GM18505 (cell line): ENCODE measurements around the gene ZNF618.

Experiments
- ATAC-seq: cut with Tn5 transposase; IDR thresholded peaks from one replicate; pipeline ENCODE4 v1.9.1; 2021; ENCODE audit not compliant: unreplicated experiment
- POLR2A ChIP-seq: IDR thresholded peaks from 4 replicates; pipeline ENCODE4 v1.6.1; 2011; ENCODE audit warnings: borderline replicate concordance; ENCODE audit not compliant: insufficient read depth, insufficient read length; ENCODE audit errors: extremely low read depth

Gene ZNF618

GRCh38 chr9:113973226-113973625, 97.1 kb downstream of the ZNF618 start:
- ATAC-seq: no peak
- no peak for TF ChIP-seq POLR2A

GRCh38 chr9:113973963-113974413, 97.9 kb downstream of the ZNF618 start:
- ATAC-seq: no peak
- no peak for TF ChIP-seq POLR2A

DNA sequence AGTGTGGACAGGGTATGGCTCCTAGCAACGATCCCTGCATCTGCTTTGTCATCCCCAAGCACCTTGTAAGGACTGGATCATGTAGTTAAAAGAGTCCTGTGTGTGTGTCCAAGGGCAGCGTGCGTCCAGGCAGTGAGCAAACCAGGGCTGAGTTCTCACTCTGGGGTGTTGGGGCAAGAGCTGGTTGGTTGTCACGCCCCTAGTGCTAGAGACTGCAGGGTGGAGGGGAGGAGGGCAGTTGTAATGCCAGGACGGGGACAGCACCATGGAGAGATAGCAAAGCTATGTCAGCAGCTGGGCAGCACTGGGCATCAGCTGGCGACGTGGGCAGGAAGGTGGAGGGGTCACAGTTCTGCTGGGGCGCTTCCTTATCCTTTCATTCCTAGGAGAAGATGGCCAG, 100.8 kb downstream of the ZNF618 start:
- no peak for ATAC-seq
- TF ChIP-seq POLR2A: no peak

DNA sequence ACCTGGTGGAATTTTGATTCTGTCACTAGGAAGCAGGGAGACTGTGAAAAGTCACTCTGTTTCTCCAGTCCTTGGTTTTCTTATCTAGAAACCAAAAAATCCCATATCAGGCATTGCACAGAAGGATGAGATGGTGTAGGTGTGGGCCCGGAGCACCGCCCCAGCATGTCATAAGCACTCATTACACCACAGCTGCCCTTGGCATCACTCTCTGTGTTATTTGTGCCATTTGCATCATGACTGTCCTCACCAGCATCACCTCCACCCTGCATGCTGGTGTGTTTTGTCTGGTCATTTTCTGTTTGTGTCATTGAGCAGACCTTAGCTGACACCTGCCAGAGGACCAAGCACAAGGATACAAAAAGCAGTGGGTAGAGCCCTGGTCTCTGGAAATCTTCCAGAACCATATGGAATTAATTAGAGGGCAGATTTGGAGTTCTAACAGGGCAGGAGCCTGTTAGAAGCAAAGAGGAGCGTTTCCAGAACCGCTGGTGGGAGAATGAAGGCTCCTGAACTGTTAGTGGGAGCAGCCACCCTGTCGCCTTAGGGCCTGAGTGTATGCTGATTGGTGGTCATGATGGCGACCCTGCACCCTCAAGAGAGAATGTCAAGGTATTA, 102.7 kb downstream of the ZNF618 start:
- no peak for TF ChIP-seq POLR2A
- no peak for ATAC-seq

- ATAC-seq: no peak
- no peak for TF ChIP-seq POLR2A
Measured at GRCh38 chr9:113979343-113980127, 103.4 kb downstream of the ZNF618 start.

DNA sequence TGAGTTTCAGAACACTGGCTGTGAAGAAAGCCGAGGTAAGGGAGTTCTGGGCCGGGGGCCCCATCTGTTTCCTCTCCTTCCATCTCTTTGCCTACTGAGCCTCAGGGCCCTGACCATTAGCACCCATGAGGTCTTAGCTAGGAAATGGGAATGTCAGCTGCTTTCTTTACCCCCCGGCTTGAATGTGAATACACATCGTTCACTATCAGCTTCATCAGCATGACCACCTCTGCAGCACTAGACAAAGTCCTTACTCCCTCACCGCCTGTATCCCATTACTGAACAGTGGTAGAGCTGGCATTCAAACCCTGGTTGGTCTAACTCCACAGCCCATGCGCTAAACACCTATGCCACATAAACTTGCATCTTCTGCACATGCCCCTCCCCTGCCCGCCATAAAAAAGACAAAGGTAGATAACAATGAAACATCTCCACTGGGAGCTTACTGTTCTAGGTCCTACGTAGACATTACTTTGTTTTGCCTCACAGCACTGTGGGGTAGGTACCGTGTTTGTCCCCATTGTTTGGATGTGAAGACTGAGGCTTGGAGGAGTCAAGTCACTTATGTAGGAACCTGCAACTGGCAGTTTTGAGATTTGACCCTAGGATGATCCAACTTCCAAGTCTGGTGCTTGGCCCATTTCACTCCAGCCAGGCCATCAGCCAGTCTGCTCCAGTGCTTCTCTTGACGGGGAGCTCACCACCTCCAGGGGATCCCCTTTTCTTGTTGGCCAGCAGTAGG, 108.7 kb downstream of the ZNF618 start:
- ATAC-seq: no peak

DNA sequence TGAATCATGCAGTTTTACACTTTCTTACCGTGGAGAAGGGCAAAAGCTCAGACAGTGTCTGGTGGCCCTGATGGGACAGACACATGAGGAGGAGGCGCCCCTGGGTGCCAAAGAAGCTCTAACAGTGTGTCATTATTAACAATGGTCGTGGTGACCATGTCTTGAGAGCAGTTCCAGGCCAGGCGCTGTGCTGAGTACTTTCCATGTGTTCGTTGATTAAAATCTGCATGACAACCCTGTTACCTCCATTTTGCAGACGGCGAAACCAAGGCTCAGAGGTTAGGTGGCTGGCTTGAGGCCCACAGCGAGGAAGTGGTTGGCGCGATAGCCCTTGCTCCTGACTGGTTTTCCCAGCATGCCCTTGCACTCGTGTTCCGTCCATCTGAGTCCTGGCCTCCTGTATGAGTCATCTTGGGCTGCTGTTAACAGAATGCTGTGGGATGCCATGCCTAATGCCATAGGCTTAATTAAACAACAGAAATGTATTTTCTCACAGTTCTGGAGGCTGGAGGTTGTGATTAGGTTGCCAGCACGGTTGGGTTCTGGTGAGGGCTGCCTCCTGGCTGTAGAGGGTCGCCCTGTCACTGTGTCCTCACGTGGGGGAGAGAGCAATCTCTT, 110.0 kb downstream of the ZNF618 start:
- ATAC-seq: no peak
- no peak for TF ChIP-seq POLR2A

More for the DNA sequence above, 108.7 kb downstream of the ZNF618 start:
- no peak for TF ChIP-seq POLR2A

DNA sequence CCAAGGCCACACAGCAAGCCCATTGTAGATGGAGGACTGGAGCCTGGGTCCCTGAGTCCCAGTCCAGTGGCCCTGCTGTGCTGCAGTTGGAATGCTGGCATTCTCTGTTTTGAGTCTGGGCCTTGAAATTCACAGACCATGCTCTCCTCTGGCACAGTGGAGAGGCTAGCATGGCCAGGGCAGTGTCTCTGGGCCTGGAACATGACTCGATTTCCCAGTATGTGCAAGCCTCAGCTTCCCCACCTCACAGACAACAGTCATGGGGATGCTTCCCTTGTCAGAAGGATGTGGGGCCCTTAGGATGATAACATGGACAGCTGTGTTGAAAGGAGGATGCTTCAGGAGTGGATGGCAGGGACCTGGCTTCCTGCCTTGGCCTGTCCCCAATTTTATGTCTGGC, 110.8 kb downstream of the ZNF618 start:
- no peak for ATAC-seq

GRCh38 chr9:113987526-113987925, 111.4 kb downstream of the ZNF618 start:
- ATAC-seq: no peak
- TF ChIP-seq POLR2A: no peak

More for the DNA sequence above, 110.8 kb downstream of the ZNF618 start:
- TF ChIP-seq POLR2A: no peak

- ATAC-seq: no peak
- no peak for TF ChIP-seq POLR2A
Measured at GRCh38 chr9:113988385-113989016, 112.4 kb downstream of the ZNF618 start.

DNA sequence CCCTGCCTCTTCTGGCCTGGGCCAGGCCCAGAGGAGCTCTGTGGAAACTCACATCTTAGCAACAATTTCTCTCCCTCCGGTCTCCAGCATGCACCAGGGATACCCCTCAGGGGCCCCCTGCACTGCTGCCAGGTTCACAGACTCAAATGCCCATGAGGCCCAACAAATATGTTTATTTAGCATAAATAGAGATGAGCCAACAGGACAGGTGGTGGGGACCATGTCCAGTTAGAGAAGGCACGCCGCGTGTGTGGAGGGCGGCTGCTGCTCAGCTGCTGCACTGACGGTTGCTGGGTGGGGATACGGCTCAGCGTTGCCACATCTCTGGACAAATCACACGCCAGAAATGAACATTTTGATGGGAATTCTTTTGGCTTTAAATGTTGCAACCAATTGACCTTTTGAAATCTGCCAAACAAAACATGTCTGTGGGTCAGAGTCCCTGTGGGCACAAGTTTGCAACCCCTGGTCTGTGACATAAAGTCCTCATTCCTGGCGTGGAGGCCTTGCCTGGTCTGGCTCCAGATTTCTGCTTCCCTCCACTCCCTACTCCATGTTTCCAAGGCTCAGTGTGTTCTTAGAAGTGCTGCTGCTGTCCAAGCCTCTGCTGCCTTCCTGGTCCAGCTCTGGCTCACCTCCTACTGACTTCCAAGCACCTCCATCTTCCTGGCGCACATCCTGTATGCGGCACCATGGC, 113.1 kb downstream of the ZNF618 start:
- no peak for TF ChIP-seq POLR2A
- no peak for ATAC-seq

DNA sequence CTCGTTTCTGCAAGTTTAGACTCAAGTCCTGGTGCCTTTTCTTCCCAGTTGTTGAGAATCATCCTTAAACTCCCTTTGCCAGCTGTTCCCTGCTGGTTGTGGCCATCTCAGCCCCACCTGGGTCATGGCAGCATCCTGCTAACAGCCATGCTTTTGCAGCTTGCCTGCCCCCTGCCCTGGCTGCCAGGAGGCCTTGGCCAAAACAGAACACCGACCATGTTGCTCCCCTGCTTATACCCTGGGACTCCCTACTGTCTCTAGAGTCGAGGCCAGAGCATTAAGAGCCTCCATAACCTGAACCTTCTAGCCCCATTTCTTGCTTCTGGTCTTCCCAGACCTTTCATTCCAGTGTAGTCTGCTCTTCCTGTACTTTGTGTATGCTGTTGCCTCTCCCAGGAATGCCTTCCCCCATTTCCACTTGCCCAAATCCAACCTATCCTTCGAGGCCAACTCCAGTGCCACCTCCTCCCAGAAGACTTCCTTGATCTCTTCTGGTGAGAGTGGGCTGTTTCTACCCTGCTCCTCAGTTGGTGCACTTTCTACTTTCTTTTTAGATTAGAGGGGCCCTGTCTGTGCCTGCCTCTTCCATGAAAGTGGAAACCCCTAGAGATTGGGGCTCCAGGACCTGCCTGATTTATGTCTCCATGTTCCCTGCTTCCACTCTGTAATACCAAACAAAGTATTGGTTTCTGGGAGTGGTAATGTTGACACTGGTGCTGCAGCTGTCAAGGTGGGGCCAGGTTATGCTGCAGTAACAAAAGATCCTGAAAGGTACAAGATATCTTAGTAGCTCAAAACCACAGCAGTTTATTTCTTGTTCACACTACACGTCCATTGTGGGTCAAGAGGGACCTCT, 113.8 kb downstream of the ZNF618 start:
- ATAC-seq: no peak
- TF ChIP-seq POLR2A: no peak

- ATAC-seq: no peak
- no peak for TF ChIP-seq POLR2A
Measured at GRCh38 chr9:113990570-113990907, 114.4 kb downstream of the ZNF618 start.
